GM13976 (cell line): Measurements from ENCODE around the gene UTP18.
"Not testable (repeated sequence)": the region's sequence is repeated elsewhere in the genome, so short reads cannot be mapped to it uniquely, and the experiment has no call there.

Experiments used
- DNase-seq: peaks from one replicate; pipeline ENCODE4 v3.0.0; 2012; ENCODE audit warnings: low spot score
- in situ Hi-C: fragments of 300-500 bp; cut with MboI; formaldehyde crosslinking; loops from one replicate; pipeline ENCODE4 v1.12.0; 2022; ENCODE audit warnings: low sequenced_read_pairs, mixed read lengths, inconsistent platforms; ENCODE audit not compliant: unreplicated experiment
- TF ChIP-seq, protein P1 (sequence below): IDR thresholded peaks from 2 replicates; pipeline ENCODE4 v1.5.1; 2012; ENCODE audit warnings: borderline replicate concordance, mild to moderate bottlenecking; ENCODE audit not compliant: insufficient read depth; ENCODE audit errors: extremely low read depth, missing control alignments, control extremely low read depth

The UTP18 gene

DNA sequence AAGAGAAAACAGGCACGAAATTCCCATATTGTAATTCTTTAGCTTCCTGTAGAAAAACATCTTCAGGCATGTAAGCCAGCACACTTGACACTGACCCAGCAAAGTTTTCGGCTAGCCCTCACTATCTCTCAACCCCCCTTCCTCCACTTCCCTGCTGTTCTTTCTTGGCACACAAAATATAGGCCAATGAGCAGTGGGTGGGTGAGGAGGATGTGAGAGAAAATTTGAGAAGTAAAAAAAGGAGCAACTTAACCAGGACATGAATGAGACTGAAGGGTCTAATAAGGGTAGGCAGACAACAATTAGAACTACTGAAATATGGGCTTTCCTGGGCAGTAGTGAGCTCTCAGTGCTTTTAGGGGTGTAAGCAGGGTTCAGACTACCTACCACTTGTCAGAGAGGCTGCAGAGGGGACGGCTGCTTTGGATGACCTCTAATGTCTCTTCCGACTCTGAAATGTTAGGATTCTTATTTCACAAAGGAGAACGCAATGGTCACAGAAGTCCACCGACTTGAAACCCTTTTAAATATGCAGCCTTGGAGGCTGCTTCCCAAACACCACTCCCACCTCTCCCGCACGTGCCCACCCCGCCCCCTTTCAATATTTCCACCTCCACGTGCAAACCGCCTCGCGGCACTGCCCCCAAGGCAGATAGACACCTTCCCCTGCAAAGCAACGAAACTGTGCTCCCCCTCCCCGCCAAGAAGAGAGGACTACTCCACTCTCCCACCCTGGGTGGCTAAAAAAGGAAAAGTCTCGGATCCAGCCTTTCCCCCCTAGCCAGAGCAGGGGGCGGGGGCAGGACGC lies 1.4 kb upstream of the UTP18 start:
- TF ChIP-seq, protein P1, sequence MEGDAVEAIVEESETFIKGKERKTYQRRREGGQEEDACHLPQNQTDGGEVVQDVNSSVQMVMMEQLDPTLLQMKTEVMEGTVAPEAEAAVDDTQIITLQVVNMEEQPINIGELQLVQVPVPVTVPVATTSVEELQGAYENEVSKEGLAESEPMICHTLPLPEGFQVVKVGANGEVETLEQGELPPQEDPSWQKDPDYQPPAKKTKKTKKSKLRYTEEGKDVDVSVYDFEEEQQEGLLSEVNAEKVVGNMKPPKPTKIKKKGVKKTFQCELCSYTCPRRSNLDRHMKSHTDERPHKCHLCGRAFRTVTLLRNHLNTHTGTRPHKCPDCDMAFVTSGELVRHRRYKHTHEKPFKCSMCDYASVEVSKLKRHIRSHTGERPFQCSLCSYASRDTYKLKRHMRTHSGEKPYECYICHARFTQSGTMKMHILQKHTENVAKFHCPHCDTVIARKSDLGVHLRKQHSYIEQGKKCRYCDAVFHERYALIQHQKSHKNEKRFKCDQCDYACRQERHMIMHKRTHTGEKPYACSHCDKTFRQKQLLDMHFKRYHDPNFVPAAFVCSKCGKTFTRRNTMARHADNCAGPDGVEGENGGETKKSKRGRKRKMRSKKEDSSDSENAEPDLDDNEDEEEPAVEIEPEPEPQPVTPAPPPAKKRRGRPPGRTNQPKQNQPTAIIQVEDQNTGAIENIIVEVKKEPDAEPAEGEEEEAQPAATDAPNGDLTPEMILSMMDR, result no peak
- DNase-seq, result no peak
- in situ Hi-C loops, result no loop called here

DNA sequence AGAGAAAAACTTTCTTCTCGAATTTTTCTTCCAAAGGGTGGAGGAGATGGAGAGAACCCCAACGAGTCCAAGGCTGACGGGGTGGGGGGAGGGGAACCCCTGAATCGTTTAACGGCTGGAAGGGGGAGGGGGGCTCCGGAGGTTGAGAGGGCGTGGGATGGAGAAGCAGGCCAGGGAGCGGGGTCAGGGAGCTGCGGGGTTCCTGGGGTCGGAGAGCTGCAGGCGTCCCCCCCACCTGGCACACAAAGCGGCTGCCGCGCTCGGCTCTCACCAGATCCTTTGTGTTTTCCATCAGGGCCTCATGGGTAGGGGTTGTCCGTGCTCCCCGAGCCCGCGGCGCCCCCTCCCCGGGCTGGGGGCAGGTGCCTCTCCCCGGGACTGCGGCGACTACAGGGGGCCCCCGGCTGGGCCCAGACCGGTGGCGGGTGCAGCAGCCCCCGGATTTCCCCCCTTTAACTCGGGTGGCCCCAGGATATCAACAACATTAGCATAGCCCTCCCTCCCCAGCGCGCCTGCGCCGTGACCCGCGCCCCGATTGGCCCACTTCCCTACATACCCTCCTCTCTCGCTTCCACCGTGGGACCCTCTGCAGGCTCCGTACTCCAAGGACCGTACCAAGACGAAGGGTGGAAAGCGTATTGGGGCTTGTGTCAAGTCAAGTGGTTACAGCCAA lies 646 bp upstream of the UTP18 start, which contains the start of gene MBTD1:
TSS of gene MBTD1 (minus strand) at position 486 of the 673 bp plus-strand sequence. CDS start 34,888 bp downstream, outside the sequence.
- in situ Hi-C loops, result no loop called here
- DNase-seq, result peak; percentile 98
- TF ChIP-seq, protein P1, result no peak

DNA sequence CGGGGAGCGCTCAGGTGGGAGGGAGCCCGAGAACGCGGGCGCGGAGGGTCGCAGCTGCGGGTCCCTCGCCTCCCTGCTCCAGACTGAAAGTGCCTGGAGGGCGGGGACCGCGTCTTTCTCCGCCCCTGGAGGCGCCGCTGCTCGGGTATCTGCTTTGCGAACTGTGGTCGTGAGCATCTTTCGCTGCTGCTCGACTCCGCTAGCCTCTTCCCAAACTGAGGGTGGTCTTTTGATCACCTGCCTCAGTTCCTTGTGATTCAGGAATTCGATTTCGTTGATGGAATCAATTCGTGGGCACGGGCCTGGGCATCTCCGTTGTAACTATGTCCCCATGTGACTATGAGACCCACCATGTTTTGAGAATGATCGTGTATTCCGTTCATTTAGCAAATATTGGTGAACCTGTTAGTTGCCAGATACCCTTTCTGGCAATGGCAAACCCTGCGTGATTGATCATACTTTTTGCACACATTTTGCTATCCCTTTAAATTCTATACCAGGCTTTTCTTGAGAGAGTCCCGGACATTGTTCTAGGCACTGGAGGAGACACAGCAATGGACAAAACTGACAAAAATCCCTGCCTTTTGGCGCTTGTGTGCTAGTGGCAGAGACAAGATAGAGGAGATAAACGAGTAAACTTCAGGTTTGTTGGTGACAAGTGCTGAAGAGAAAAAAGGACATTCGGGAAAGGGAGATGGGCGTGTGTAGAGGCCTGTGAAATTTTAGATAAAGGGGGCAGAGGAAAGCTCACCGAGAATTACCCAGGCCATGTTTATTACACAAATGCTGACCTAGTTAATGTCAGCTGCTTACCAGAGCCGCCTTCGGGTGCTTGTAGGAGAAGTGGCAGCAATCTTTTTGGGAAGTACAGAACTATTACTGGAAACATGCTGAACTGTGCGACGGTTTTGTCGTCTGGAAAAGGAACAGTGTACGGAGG lies 948 bp downstream of the UTP18 start:
- in situ Hi-C loops, result no loop called here
- TF ChIP-seq, protein P1, result no peak
- no peak for DNase-seq

DNA sequence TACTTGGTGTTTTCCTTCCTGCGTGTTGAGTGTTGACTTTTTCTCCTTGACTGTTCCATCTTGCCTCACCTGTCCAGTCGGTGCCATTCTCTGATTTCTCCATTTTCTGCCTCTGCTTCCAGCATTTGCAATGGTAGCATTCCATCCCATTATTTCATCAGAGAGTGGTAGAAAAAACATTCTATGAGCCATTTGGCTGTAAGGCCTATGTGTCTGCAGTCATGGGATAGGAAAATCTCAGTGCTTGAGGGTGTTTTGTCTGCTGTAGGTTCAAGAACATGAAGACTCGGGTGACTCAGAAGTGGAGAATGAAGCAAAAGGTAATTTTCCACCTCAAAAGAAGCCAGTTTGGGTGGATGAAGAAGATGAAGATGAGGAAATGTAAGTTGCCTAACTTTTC lies 2.7 kb downstream of the UTP18 start:
- in situ Hi-C loops, result no loop called here
- TF ChIP-seq, protein P1, result no peak
- DNase-seq, result no peak

DNA sequence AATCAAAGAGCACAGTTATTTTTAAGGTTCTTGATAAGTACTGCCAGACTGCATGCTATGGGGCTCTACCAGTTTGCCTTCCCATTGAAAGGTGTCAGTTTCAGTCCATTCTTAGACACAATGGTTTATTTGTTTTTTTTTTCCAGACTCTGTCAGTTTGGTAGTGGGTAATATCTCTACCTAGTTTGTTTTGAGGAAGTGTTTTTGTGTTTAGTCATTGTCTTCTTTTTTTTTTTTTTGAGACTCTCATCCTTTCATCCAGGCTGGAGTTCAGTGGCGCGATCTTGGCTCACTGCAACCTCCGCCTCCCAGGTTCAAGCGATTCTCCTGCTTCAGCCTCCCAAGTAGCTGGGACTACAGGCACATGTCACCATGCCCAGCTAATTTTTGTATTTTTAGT lies 4.1 kb downstream of the UTP18 start:
- in situ Hi-C loops, result not testable (repeated sequence)
- DNase-seq, result peak; percentile 26

DNA sequence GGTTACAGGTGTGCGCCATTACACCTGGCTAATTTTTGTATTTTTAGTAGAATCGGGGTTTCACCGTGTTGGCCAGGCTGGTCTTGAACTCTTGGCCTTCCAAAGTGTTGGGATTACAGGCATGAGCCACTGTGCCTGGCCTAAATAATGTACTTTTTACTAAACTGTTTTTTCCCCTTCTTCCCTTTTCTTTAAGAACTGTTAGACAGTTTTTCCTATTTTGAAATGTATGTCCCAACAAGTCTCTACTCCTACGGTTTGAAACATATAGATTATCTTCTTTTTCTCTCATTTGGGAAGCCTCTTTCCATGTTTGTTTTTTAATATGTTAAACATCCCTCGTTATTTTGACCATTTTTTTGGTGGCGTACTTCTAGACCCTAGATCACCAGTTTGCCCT lies 9.6 kb downstream of the UTP18 start:
- TF ChIP-seq, protein P1, result no peak
- no peak for DNase-seq
- in situ Hi-C loops, result no loop called here
